Mesendoderm (in vitro differentiated cells): ENCODE results near the gene FRAS1.

Experiments used
- DNase-seq: peaks from one replicate; pipeline ENCODE4 v3.0.0; 2013
- H2AK5ac ChIP-seq: 2 replicates; pipeline ENCODE4 v1.6.1; 2013; ENCODE audit warnings: low read length, inconsistent platforms
- H2BK120ac ChIP-seq: 2 replicates; pipeline ENCODE4 v1.6.1; 2013; ENCODE audit warnings: low read depth, mild to moderate bottlenecking, low read length, moderate library complexity, mixed read lengths
- H2BK15ac ChIP-seq: replicated peaks from 2 replicates; pipeline ENCODE4 v1.6.1; 2013; ENCODE audit warnings: low read depth, mild to moderate bottlenecking, moderate library complexity
- H2BK5ac ChIP-seq: 2 replicates; pipeline ENCODE4 v1.6.1; 2013; ENCODE audit warnings: low read length, inconsistent platforms
- H3K18ac ChIP-seq: 2 replicates; pipeline ENCODE4 v1.6.1; 2013; ENCODE audit warnings: mild to moderate bottlenecking, low read length, mixed read lengths
- H3K23ac ChIP-seq: one replicate; pipeline ENCODE4 v1.6.1; 2013; ENCODE audit warnings: low read length
- H3K27ac ChIP-seq: 2 replicates; pipeline ENCODE4 v1.5.1; 2013; ENCODE audit warnings: low read depth, mild to moderate bottlenecking, inconsistent platforms, low read length, moderate library complexity
- H3K27me3 ChIP-seq: 2 replicates; pipeline ENCODE4 v1.6.1; 2013; ENCODE audit warnings: low read length, control low read depth, mild to moderate bottlenecking, inconsistent platforms; ENCODE audit not compliant: insufficient read depth, poor library complexity
- H3K36me3 ChIP-seq: 2 replicates; pipeline ENCODE4 v1.6.1; 2013; ENCODE audit warnings: low read length, inconsistent platforms; ENCODE audit not compliant: control insufficient read depth, insufficient read depth
- H3K4ac ChIP-seq: one replicate; pipeline ENCODE4 v1.6.1; 2013; ENCODE audit warnings: low read depth, mild to moderate bottlenecking, low read length, moderate library complexity
- H3K4me1 ChIP-seq: 2 replicates; pipeline ENCODE4 v1.6.1; 2013; ENCODE audit warnings: low read depth, low read length, inconsistent platforms; ENCODE audit not compliant: control insufficient read depth
- H3K4me2 ChIP-seq: 2 replicates; pipeline ENCODE4 v1.6.1; 2013; ENCODE audit warnings: low read length
- H3K4me3 ChIP-seq: 2 replicates; pipeline ENCODE4 v1.5.1; 2013; ENCODE audit warnings: mild to moderate bottlenecking, low read length
- H3K56ac ChIP-seq: one replicate; pipeline ENCODE4 v1.6.1; 2013; ENCODE audit warnings: low read length
- H3K79me1 ChIP-seq: 2 replicates; pipeline ENCODE4 v1.6.1; 2013; ENCODE audit warnings: low read length, inconsistent platforms
- H3K79me2 ChIP-seq: 2 replicates; pipeline ENCODE4 v1.6.1; 2013; ENCODE audit warnings: mild to moderate bottlenecking, low read length; ENCODE audit not compliant: control insufficient read depth, insufficient read depth
- H3K9ac ChIP-seq: 2 replicates; pipeline ENCODE4 v1.6.1; 2013; ENCODE audit warnings: low read length, inconsistent platforms
- H4K5ac ChIP-seq: one replicate; pipeline ENCODE4 v1.6.1; 2013; ENCODE audit warnings: low read length
- H4K8ac ChIP-seq: one replicate; pipeline ENCODE4 v1.6.1; 2013; ENCODE audit warnings: low read depth, mild to moderate bottlenecking, control low read depth, low read length, moderate library complexity
- WGBS: extraction: QIAGEN DNeasy Blood & Tissue Kit; methylation state at CpG from one replicate; pipeline ENCODE4 v1.1.7; 2013; ENCODE audit warnings: low lambda C conversion rate, missing lambda C conversion rate; ENCODE audit not compliant: insufficient coverage; ENCODE audit errors: extremely low coverage; 5-methylcytosine and 5-hydroxymethylcytosine counted together

FRAS1 gene

DNA sequence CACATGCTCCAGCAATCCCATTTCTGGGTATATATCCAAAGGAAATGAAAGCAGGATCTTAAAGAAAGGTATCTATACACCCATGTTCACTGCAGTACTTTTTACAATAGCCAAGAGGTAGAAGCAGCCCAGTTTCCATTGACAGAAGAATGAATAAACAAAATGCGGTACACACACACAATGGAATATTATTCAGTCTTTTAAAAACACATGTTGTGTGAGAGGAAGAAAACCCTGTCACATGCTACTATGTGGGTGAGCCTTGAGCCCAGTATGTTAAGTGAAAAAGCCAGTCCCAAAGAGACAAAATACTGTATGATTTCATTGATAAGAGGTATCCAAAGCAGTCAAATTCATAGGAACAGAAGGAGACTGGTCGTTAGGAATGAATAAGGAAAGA, 500.7 kb downstream of the FRAS1 start:
- Histone ChIP-seq H3K4me2 (no peak overlapping the region), H2AK5ac (no peak overlapping the region), H2BK5ac (peak overlapping the region; percentile 52), H3K36me3 (no peaks in the 10 kb centered on the region), H3K4me3 (no peak overlapping the region), H3K23ac (no peak overlapping the region), H4K5ac (no peak overlapping the region), H3K79me1 (no peaks in the 10 kb centered on the region), H2BK120ac (no peak overlapping the region), H3K18ac (no peak overlapping the region), H4K8ac (no peak overlapping the region), H3K27ac (no peak overlapping the region), H3K9ac (no peak overlapping the region), H3K4ac (no peak overlapping the region), H3K4me1 (peaks cover 14% of the 10 kb centered on the region), H3K56ac (no peak overlapping the region), H3K79me2 (no peaks in the 10 kb centered on the region), H2BK15ac (no peak overlapping the region), H3K27me3 (no peaks in the 10 kb centered on the region)
- WGBS: no CpG with 5 or more reads among the region's 2 CpGs
- no peak for DNase-seq

DNA sequence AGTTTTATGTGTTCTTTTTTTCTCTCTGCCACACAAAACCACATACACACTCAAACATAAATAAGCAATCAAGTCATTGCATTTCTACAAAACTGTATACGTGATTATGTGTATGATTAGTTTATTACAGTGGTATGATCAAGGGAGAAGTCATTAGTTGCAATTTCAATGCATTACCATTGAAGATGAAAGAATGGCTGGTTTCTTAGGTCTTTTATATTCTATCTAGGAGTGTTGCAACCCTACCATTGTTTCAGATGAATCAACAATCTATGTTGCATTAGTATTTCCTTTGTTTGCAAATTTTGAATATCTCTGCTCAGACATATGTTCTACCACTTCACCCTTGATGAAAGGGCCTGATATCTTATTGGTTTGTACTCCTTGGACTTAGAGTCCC, 501.3 kb downstream of the FRAS1 start:
- no CpG with 5 or more reads among the region's 1 CpG for WGBS
- Histone ChIP-seq H3K56ac (no peak overlapping the region), H4K8ac (no peak overlapping the region), H4K5ac (no peak overlapping the region), H2BK120ac (no peak overlapping the region), H3K27me3 (no peaks in the 10 kb centered on the region), H2AK5ac (no peak overlapping the region), H3K27ac (no peak overlapping the region), H3K79me2 (no peaks in the 10 kb centered on the region), H3K4me2 (no peak overlapping the region), H2BK15ac (no peak overlapping the region), H3K4me3 (no peak overlapping the region), H3K18ac (no peak overlapping the region), H2BK5ac (no peak overlapping the region), H3K9ac (no peak overlapping the region), H3K4me1 (peaks cover 14% of the 10 kb centered on the region), H3K4ac (no peak overlapping the region), H3K23ac (no peak overlapping the region), H3K79me1 (no peaks in the 10 kb centered on the region), H3K36me3 (no peaks in the 10 kb centered on the region)
- no peak for DNase-seq

DNA sequence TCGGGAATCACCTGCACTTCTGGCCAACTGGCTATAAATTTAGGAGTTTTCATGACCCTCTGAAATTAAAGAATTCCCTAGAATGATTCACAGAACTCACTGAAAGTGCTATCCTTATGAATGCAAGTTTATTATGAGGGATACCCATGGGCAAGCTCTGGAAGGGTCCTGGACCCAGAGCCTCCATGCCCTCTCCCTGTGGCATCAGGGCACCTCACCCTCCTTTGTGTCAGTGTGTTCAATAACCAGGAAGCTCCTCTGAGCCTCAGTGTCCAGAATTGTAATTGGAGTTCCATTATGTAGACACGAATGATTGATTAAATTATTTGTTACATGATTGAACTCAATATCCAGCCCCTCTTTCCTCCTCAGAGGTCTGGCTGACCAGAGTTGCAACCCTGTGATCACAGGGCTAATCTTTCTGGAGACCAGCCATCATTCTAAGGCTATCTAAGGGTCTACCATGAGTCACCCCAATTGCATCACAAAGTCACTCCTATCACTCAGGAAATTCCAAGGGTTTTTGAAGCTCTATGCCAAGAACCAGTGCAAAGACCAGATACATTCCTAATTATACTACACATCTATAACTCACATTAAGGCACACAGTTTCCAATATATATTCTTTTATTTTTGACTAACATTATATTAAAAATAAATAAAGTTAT, 503.3 kb downstream of the FRAS1 start:
- Histone ChIP-seq H3K27me3 (no peaks in the 10 kb centered on the region), H4K8ac (no peak overlapping the region), H3K4me3 (no peak overlapping the region), H3K36me3 (no peaks in the 10 kb centered on the region), H3K18ac (peak overlapping the region; percentile 22), H3K4ac (peak overlapping the region; percentile 91), H2BK5ac (no peak overlapping the region), H2BK15ac (no peak overlapping the region), H3K79me2 (no peaks in the 10 kb centered on the region), H3K4me1 (peaks cover 14% of the 10 kb centered on the region), H2BK120ac (no peak overlapping the region), H3K4me2 (no peak overlapping the region), H3K27ac (peak overlapping the region; percentile 43), H3K56ac (no peak overlapping the region), H3K9ac (no peak overlapping the region), H3K79me1 (no peaks in the 10 kb centered on the region), H4K5ac (no peak overlapping the region), H3K23ac (no peak overlapping the region), H2AK5ac (no peak overlapping the region)
- DNase-seq: peak; percentile 85
- no CpG with 5 or more reads among the region's 2 CpGs for WGBS

DNA sequence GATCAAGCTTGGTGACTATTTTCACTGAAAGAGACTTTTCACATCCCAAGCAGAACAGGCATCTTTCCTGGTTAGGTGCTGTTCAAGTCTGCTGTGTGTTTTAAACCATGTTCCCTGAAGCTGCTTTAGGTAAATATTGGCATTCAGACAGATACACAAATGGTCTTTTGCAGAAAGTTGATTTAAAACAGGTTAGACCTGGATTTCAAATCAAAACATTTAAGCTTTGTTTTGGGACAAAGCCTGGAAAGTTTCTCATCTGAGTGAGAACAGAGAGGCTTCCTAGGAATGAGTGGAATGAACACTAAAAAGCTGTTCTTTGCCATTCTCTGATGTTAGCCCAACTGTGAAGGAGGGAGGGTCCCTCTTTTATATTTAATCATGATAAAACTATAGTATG, 504.6 kb downstream of the FRAS1 start:
- Histone ChIP-seq H4K8ac (no peak overlapping the region), H3K27me3 (no peaks in the 10 kb centered on the region), H3K36me3 (no peaks in the 10 kb centered on the region), H4K5ac (no peak overlapping the region), H2BK15ac (no peak overlapping the region), H3K4me3 (no peak overlapping the region), H3K4me1 (peaks cover 14% of the 10 kb centered on the region), H3K79me2 (no peaks in the 10 kb centered on the region), H3K56ac (peak overlapping the region; percentile 46), H3K4ac (no peak overlapping the region), H2AK5ac (no peak overlapping the region), H2BK5ac (no peak overlapping the region), H2BK120ac (no peak overlapping the region), H3K23ac (no peak overlapping the region), H3K27ac (peak overlapping the region; percentile 34), H3K9ac (no peak overlapping the region), H3K18ac (no peak overlapping the region), H3K79me1 (no peaks in the 10 kb centered on the region), H3K4me2 (no peak overlapping the region)
- peak; percentile 55 for DNase-seq

DNA sequence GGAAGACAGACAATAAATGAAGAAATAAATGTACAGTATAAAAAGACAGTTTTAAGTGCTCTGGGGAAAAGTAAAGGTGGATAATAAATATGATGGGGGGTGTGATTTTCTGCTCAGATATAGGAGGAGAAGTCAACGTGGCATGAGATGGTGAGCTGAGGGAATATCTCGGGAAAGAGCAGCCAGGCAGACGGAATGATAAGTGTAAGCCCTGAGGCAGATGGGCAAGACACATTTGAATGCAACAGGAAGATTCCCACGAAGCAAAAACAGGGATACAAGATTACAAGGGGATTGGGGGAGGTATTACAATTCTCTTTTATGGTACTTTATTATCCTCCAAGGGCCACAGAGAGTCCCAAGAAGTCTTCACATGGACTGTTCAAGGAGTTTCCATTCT, 505.6 kb downstream of the FRAS1 start:
- H3K27me3 ChIP-seq: no peaks in the 10 kb centered on the region
- no peak overlapping the region for H3K9ac ChIP-seq
- H2BK15ac ChIP-seq: no peak overlapping the region
- H3K4me1 ChIP-seq: peaks cover 13% of the 10 kb centered on the region
- H2AK5ac ChIP-seq: no peak overlapping the region
- no peaks in the 10 kb centered on the region for H3K79me2 ChIP-seq
- no peak overlapping the region for H4K8ac ChIP-seq
- H3K27ac ChIP-seq: no peak overlapping the region
- H3K36me3 ChIP-seq: no peaks in the 10 kb centered on the region
- no peak overlapping the region for H3K23ac ChIP-seq
- no peak for DNase-seq
- no peak overlapping the region for H2BK120ac ChIP-seq
- no peak overlapping the region for H3K56ac ChIP-seq
- no peaks in the 10 kb centered on the region for H3K79me1 ChIP-seq
- H3K4me2 ChIP-seq: no peak overlapping the region
- H3K4ac ChIP-seq: no peak overlapping the region
- H3K18ac ChIP-seq: no peak overlapping the region
- H2BK5ac ChIP-seq: no peak overlapping the region
- H4K5ac ChIP-seq: no peak overlapping the region
- no CpG with 5 or more reads among the region's 4 CpGs for WGBS
- no peak overlapping the region for H3K4me3 ChIP-seq

DNA sequence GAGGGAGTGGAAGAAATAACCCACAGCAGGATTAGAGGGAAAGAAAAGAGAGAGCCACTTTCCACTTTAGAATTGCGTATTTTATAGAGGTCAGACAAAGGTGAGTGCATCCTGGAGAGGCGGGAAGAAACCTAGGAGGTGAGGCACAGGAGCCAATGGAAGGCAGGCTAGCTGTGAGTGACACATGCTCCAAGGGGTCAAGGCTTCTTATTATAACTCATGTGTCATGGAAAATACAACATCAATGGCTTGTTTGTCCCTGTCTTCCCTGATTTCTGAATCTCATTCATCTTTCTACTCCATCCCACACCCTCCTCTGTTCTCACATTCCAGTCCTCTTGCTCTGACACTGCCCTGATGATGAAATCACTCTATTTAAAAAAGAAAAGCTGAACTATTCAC, 508.8 kb downstream of the FRAS1 start:
- Histone ChIP-seq H3K4ac (no peak overlapping the region), H3K9ac (no peak overlapping the region), H3K4me1 (peaks cover 10% of the 10 kb centered on the region), H3K27me3 (no peaks in the 10 kb centered on the region), H2BK5ac (no peak overlapping the region), H3K4me2 (no peak overlapping the region), H3K18ac (no peak overlapping the region), H4K8ac (no peak overlapping the region), H3K27ac (no peak overlapping the region), H3K56ac (no peak overlapping the region), H3K79me1 (no peaks in the 10 kb centered on the region), H3K36me3 (no peaks in the 10 kb centered on the region), H2BK15ac (no peak overlapping the region), H2BK120ac (no peak overlapping the region), H3K79me2 (no peaks in the 10 kb centered on the region), H3K4me3 (no peak overlapping the region), H4K5ac (no peak overlapping the region), H3K23ac (no peak overlapping the region), H2AK5ac (no peak overlapping the region)
- no CpG with 5 or more reads among the region's 2 CpGs for WGBS
- DNase-seq: peak; percentile 58
